ENCODE results near the gene CPLX4.

The CPLX4 gene

DNA sequence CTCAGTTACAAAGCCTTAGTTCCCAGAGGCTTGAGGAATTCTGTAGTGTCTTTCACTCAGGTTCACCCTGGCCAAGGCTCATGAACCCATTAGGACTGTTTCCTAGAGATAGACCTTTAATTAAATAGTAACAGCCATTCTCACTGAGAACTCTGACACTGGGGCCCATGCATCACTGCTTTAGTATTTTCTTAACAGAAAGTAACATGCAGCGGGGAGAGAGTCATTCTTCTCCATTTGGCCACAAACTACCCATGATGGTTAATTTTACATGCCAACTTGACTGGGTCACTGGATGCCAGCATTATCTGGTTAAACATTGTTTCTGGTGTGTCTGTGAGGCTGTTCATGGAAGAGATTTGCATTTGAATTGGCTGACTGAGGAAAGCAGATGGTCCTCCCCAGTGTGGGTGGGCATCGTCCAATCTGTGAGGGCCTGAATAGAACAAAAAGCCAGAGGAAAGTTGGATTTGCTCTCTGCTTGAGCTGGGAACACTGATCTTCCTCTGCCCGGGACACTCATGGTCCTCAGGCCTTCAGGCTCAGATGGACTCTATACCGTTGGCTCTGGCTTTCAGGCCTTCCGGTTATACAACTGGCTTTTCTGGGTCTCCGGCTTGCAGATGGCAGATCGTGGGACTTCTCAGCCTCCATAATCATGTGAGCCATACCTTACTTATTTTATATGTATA lies 5.6 kb upstream of the CPLX4 start:
- peak; percentile 14 for DNase-seq (ENCODE audit: low read depth)
- H3K4me3 ChIP-seq (ENCODE audit: control insufficient read depth, low read depth, low read length), result no peak overlapping the region
- TF ChIP-seq, protein P1, sequence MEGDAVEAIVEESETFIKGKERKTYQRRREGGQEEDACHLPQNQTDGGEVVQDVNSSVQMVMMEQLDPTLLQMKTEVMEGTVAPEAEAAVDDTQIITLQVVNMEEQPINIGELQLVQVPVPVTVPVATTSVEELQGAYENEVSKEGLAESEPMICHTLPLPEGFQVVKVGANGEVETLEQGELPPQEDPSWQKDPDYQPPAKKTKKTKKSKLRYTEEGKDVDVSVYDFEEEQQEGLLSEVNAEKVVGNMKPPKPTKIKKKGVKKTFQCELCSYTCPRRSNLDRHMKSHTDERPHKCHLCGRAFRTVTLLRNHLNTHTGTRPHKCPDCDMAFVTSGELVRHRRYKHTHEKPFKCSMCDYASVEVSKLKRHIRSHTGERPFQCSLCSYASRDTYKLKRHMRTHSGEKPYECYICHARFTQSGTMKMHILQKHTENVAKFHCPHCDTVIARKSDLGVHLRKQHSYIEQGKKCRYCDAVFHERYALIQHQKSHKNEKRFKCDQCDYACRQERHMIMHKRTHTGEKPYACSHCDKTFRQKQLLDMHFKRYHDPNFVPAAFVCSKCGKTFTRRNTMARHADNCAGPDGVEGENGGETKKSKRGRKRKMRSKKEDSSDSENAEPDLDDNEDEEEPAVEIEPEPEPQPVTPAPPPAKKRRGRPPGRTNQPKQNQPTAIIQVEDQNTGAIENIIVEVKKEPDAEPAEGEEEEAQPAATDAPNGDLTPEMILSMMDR (IDR thresholded peaks at IDR 0.05; ENCODE audit: control insufficient read depth, insufficient read depth, low read depth, low read length, missing control alignments), result no peak

DNA sequence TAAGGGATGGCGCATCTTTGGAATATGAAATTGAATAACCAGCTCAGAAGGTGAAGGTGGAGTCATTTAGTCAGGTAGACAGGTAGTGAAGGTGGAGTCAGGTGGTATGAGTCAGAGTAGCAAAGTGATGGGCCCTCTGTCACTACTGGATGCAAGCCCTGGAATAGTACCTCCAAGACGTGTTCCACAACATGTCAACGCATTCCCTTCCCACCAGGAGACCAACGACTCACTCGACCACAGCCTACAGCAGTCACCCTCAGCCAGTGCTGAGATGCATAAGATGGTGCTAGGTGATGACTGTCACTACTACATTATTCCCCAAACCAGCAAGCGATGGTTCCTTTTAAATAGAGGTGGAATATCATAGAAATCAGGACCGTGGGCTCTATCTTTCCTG lies 6.8 kb downstream of the CPLX4 start:
- no peak for DNase-seq (ENCODE audit: low read depth)
- no peak overlapping the region for H3K4me3 ChIP-seq (ENCODE audit: control insufficient read depth, low read depth, low read length)
- TF ChIP-seq, protein P1 (IDR thresholded peaks at IDR 0.05; ENCODE audit: control insufficient read depth, insufficient read depth, low read depth, low read length, missing control alignments), result no peak

DNA sequence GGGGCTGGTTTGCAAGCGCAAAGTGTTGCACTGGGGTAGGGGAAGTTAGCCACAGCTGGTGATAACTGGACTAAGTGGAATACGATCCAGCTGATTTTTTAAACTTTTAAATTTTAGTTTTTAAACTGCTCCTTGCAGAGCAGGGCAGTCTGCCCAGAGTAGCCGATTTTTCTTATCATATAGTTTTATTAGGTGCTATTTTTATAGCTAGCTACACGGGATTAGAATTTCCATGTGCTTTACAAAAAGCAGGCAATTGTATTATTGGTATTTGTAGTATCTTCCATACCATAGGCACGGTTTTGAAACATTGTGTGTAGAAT lies 9.6 kb downstream of the CPLX4 start:
- DNase-seq (ENCODE audit: low read depth), result no peak
- TF ChIP-seq, protein P1 (IDR thresholded peaks at IDR 0.05; ENCODE audit: control insufficient read depth, insufficient read depth, low read depth, low read length, missing control alignments), result no peak
- H3K4me3 ChIP-seq (ENCODE audit: control insufficient read depth, low read depth, low read length), result peak overlapping the region; percentile 34

DNA sequence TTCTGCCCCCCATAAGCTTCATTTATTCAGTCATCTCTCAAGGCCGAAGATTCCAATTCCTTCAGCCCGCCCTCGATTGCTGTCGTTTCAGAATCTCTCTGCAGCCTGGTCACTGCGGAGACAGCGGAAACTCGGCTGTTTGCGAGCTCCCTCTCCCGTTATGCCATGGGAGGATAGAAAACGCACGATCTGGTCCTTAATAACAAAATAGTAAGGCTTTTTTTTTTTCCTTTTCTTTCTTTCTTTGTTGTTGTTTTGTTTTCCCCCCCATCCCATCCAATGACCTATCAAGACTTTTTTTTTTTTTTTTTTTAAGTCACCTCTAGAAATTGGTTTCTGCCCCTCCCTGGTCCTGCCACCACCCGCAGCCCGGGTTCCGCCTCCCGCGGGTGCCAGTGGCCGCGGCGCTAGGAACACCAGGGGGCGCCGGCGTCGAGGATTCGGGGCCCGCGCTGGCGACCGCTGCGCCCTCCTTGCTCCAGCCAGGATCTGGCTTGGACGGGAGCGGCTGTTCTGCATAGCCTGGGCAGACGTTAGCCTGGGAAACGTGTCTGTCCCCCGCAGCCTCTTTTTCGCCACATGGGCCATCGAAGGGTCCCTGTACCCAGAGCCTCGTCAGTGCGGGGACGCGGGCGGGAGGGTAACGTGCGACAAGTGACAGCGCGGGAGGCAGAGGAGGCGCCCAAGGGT lies 10.1 kb downstream of the CPLX4 start:
- TF ChIP-seq, protein P1 (IDR thresholded peaks at IDR 0.05; ENCODE audit: control insufficient read depth, insufficient read depth, low read depth, low read length, missing control alignments), result peak; percentile 66
- H3K4me3 ChIP-seq (ENCODE audit: control insufficient read depth, low read depth, low read length), result peak overlapping the region; percentile 34
- DNase-seq (ENCODE audit: low read depth), result no peak

DNA sequence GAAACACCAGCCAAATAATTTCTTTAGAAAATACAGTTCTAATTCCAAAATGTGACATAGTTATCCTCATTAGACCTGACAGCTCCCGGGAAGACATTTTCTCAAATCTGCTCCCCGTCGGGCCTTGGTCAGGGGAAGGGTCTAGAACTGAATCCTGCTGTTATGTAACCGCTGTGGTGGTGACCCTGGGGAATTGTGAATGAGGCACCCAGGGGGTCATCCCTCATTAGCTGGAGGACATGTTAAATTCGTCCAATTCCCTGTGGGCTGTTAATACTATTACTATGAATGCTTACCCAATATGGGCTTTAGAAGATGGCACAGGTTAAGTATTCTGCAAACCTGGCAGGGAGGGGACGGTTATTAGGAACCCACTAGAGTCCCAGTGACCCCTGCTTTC lies 11.8 kb downstream of the CPLX4 start:
- no peak for DNase-seq (ENCODE audit: low read depth)
- TF ChIP-seq, protein P1 (IDR thresholded peaks at IDR 0.05; ENCODE audit: control insufficient read depth, insufficient read depth, low read depth, low read length, missing control alignments), result no peak
- no peak overlapping the region for H3K4me3 ChIP-seq (ENCODE audit: control insufficient read depth, low read depth, low read length)

DNA sequence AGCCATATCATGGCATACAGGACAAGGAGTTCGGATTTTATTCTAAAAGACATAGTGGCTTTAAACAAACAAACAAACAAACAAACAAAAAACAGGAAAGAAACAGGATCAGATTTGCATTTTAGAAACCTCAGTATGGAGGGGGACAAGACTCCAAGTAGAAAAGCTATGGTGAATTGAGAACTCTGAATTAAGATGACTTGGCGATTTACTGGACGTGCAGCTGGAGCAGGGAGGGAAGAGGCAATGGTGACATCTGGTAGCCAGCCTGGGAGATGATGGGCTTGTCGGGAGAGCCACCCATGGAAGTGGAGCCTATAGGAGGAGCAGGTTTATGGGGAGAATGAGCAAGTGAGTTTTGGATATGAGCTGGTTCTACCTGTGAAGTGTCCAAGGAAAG lies 13.2 kb downstream of the CPLX4 start:
- TF ChIP-seq, protein P1 (IDR thresholded peaks at IDR 0.05; ENCODE audit: control insufficient read depth, insufficient read depth, low read depth, low read length, missing control alignments), result no peak
- H3K4me3 ChIP-seq (ENCODE audit: control insufficient read depth, low read depth, low read length), result no peak overlapping the region
- no peak for DNase-seq (ENCODE audit: low read depth)
